Measurements from ENCODE around the gene UBAC1.

UBAC1 gene

DNA sequence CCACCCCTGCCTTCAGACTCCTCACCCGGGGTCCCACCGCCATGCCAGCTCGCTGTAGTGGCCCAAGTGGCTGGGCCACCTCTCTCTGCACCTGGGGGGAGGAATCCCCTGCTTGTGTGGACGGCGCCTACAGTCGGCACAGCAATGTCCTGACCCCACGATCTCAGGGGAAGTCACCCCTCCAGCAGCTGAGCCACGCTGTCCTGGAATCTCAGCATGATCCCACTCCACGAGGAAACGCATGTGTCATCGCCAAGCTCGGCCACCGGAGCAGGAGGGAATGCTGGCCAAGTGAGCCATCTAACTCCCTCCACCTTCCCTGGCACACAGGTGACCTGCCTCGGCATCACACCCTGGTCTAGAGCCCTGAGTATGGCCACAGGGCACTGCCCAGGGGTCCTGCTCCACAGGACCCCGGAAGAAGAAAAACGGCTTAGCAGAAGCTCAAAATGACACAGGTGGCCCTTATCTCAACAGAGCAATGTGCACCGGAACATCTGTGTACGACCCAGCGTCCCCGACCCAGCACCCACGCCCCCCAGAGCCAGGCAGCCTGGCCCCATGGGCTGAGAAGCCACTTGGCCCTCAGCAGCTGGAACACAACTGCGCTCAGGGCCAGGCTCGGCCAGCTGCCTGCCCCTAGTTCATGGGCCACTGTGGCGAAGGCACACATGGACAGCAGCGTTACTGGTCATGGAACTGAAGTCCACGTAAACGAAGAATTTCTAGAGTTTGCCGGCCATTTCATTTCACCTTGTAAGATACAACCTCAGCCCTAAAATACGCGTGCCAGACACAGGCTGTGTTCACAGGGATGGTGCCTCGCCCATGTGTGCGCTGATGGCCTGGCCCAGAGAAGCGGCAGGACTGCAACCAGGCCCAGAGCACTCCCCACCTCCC lies 30.5 kb downstream of the UBAC1 start:
- no peak for TF ChIP-seq EP300 (IDR thresholded peaks at IDR 0.05; ENCODE audit: borderline replicate concordance)
- no peak for TF ChIP-seq TEAD4 (IDR thresholded peaks at IDR 0.05)
- no peak for TF ChIP-seq RAD21 (IDR thresholded peaks at IDR 0.05; ENCODE audit: low read depth)
- TF ChIP-seq NFIC (IDR thresholded peaks at IDR 0.05), result no peak
- TF ChIP-seq, protein P1, sequence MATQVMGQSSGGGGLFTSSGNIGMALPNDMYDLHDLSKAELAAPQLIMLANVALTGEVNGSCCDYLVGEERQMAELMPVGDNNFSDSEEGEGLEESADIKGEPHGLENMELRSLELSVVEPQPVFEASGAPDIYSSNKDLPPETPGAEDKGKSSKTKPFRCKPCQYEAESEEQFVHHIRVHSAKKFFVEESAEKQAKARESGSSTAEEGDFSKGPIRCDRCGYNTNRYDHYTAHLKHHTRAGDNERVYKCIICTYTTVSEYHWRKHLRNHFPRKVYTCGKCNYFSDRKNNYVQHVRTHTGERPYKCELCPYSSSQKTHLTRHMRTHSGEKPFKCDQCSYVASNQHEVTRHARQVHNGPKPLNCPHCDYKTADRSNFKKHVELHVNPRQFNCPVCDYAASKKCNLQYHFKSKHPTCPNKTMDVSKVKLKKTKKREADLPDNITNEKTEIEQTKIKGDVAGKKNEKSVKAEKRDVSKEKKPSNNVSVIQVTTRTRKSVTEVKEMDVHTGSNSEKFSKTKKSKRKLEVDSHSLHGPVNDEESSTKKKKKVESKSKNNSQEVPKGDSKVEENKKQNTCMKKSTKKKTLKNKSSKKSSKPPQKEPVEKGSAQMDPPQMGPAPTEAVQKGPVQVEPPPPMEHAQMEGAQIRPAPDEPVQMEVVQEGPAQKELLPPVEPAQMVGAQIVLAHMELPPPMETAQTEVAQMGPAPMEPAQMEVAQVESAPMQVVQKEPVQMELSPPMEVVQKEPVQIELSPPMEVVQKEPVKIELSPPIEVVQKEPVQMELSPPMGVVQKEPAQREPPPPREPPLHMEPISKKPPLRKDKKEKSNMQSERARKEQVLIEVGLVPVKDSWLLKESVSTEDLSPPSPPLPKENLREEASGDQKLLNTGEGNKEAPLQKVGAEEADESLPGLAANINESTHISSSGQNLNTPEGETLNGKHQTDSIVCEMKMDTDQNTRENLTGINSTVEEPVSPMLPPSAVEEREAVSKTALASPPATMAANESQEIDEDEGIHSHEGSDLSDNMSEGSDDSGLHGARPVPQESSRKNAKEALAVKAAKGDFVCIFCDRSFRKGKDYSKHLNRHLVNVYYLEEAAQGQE (IDR thresholded peaks at IDR 0.05; ENCODE audit: low read depth), result no peak
- TF ChIP-seq TCF12 (IDR thresholded peaks at IDR 0.05; ENCODE audit: low read depth), result no peak
- TF ChIP-seq FOXM1 (IDR thresholded peaks at IDR 0.05; ENCODE audit: borderline replicate concordance, low read depth), result no peak
- no peak for TF ChIP-seq TAF1 (IDR thresholded peaks at IDR 0.05; ENCODE audit: low read depth)

DNA sequence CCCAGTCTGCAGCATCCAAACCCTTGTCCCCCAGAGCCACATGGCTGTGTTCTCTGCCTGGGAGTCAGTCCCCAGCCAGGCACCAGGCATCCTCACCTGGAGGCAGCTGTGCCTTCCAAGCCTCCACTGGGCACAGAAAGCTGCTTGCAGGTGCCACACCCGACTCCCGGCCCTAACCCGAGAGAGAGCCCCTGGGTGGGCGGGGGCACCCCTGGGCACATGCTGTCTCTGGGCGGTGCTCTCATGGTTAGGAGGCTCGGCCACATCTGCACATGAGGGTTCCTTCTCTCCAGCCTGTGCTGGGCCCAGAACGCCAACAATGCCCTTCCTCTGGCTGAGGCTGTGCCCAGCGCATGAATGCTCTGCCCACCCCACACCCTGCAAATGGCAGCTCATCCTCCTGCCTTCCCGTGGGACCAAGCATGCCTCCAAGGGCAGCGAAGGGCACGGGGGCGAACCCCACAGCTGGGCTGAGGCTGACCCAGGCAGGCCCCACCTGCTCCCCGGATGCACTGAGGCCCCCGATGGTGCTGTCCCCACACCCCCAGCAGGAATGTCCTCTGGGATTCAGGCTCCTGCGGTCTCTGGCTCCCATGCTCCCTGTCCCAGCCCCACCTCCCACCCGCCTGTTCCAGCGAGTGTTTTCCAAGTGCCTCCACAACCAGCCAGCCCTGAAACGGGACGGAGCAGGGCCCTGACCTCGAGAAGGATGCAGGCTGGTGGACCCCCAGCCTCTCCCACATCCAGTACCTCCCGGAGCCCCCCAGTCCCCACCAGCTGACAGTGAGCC lies 31.3 kb downstream of the UBAC1 start:
- TF ChIP-seq ZBTB7A (IDR thresholded peaks at IDR 0.05; ENCODE audit: low read depth) (no peak), TAF1 (IDR thresholded peaks at IDR 0.05; ENCODE audit: low read depth) (no peak), EP300 (IDR thresholded peaks at IDR 0.05; ENCODE audit: borderline replicate concordance) (no peak), YY1 (IDR thresholded peaks at IDR 0.05; ENCODE audit: low read depth) (no peak), CREB1 (IDR thresholded peaks at IDR 0.05; ENCODE audit: low read depth) (no peak), FOXM1 (IDR thresholded peaks at IDR 0.05; ENCODE audit: borderline replicate concordance, low read depth) (no peak), NFIC (IDR thresholded peaks at IDR 0.05) (no peak), EGR1 (IDR thresholded peaks at IDR 0.05) (no peak), CEBPB (IDR thresholded peaks at IDR 0.05) (no peak)
- TF ChIP-seq, protein P2, sequence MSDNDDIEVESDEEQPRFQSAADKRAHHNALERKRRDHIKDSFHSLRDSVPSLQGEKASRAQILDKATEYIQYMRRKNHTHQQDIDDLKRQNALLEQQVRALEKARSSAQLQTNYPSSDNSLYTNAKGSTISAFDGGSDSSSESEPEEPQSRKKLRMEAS (IDR thresholded peaks at IDR 0.05), result no peak
- TF ChIP-seq, protein P1 (IDR thresholded peaks at IDR 0.05; ENCODE audit: low read depth), result no peak

DNA sequence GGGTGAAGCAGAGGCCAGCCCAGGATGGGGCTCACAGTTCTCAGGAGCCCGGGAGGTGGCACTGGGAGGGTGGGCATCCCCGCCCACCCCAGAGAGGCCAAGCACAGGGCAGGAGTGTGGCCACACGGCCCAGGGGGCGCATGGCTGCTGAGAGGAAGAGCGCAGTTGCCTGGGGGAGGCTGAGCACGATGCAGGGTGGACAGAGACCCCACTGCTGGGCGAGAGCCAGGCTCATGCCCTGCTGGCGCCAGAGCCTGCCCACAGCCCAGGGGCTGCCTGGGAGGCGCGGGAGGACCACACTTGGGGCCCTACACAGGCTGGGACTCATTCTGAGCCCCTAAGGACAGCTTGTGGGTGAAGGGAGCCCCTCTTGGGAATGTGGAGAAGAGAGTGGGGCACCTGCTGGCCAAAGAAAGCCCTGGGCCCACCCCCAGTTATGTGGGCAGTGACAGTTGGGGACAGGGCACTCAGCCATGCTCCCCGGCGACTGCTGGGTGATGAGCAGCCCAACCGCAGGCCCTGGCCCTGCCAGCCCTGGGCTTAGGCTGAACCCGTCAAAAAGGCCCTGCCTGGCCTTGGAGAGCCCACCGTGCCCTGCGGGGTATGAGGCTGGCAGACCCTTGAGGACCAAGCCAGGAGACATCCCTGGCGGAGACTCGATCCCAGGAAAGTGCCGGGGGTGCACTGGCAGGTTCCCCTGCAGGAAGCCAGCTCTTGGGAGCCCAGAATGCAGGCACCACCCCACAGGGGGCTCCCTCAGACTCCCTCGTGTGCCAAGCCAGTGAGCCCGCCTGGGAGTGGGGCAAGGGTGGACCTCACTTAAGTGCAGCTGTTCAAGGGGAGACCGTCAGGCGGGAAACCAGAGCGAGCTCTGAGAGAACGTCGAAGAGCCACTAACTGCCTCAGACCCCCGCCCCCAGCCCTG lies 32.2 kb downstream of the UBAC1 start:
- TF ChIP-seq EGR1 (IDR thresholded peaks at IDR 0.05) (no peak), TAF1 (IDR thresholded peaks at IDR 0.05; ENCODE audit: low read depth) (no peak), CREB1 (IDR thresholded peaks at IDR 0.05; ENCODE audit: low read depth) (no peak), TEAD4 (IDR thresholded peaks at IDR 0.05) (no peak)

DNA sequence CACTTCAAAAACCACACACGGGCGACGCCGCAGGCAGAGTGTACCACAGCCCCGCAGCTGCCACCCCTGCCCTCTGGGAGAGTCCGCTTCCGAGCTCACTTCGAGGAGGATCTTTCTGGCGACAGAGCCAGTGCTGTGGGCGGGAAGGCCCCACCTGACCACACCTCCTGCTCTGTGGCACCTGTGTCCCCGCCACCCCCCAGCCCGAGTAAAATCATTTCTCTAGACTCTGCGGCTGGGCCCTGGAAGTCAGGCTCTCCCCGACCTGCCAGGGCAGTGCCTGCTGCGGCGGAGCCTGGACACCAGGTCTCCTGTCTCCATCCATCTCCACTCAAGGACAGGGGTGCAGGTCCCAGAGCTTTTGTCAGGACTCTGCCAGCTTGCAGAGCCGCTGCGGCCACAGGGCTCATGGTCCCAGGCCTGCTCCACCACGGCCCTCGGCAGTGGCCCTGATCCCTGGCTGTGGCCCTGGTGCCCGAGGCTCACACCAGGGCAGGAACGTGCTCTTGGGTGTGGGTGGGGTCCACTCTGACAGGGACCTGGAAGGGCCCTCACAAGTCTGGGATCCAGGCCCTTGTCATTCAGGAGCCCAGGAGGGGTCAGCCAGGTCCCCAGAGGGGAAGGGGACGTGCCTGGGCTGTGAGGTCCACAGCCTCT lies 33.0 kb downstream of the UBAC1 start:
- TF ChIP-seq CREB1 (IDR thresholded peaks at IDR 0.05; ENCODE audit: low read depth), result no peak
- TF ChIP-seq, protein P2 (IDR thresholded peaks at IDR 0.05), result no peak
- TF ChIP-seq ZBTB7A (IDR thresholded peaks at IDR 0.05; ENCODE audit: low read depth), result no peak
- TF ChIP-seq, protein P3, sequence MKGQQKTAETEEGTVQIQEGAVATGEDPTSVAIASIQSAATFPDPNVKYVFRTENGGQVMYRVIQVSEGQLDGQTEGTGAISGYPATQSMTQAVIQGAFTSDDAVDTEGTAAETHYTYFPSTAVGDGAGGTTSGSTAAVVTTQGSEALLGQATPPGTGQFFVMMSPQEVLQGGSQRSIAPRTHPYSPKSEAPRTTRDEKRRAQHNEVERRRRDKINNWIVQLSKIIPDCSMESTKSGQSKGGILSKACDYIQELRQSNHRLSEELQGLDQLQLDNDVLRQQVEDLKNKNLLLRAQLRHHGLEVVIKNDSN (IDR thresholded peaks at IDR 0.05), result no peak
- no peak for TF ChIP-seq TEAD4 (IDR thresholded peaks at IDR 0.05)
- no peak for TF ChIP-seq CEBPB (IDR thresholded peaks at IDR 0.05)
- TF ChIP-seq, protein P1 (IDR thresholded peaks at IDR 0.05; ENCODE audit: low read depth), result no peak
- TF ChIP-seq NFIC (IDR thresholded peaks at IDR 0.05), result no peak
- TF ChIP-seq EGR1 (IDR thresholded peaks at IDR 0.05), result no peak
- TF ChIP-seq TAF1 (IDR thresholded peaks at IDR 0.05; ENCODE audit: low read depth), result no peak
- no peak for TF ChIP-seq RAD21 (IDR thresholded peaks at IDR 0.05; ENCODE audit: low read depth)
- no peak for TF ChIP-seq TCF12 (IDR thresholded peaks at IDR 0.05; ENCODE audit: low read depth)
- no peak for TF ChIP-seq FOXM1 (IDR thresholded peaks at IDR 0.05; ENCODE audit: borderline replicate concordance, low read depth)

Data from Ishikawa (cell line).